ENCODE data around the gene NCCRP1. TPM values are rescaled to one million over a fixed set of nuclear protein-coding genes. Genes with fewer than 3 reads are reported as not detected.

The NCCRP1 gene
- total RNA-seq, 4 donors from 2014 or later = 0.13 to 13.7 (median 2.3) TPM

GRCh38 chr19:39192846-39193245 is 3.9 kb upstream of the NCCRP1 start:
- ATAC-seq = no peak
- no peak overlapping the region for H3K4me3 ChIP-seq
- WGBS, 2 donors (ENCODE audit: low coverage in 1 of 2) = 75 to 82% methylated on average over 1 to 2 of the region's 2 CpGs
- H3K4me1 ChIP-seq = peaks cover 0 to 7% (median 5%) of the 10 kb centered on the region in 3 donors
- no peak for TF ChIP-seq CTCF (IDR thresholded peaks at IDR 0.05)
- no peak for TF ChIP-seq POLR2AphosphoS5 (IDR thresholded peaks at IDR 0.05)
- TF ChIP-seq POLR2A (IDR thresholded peaks at IDR 0.05) = no peak
- no peak for TF ChIP-seq EP300 (IDR thresholded peaks at IDR 0.05)
- H3K36me3 ChIP-seq = no peaks in the 10 kb centered on the region
- H3K9me3 ChIP-seq = no peaks in the 10 kb centered on the region
- peaks cover 65% of the 10 kb centered on the region for H3K27me3 ChIP-seq
- H3K27ac ChIP-seq = no peak overlapping the region

GRCh38 chr19:39193803-39194202 is 3.0 kb upstream of the NCCRP1 start:
- Histone ChIP-seq H3K36me3 (no peaks in the 10 kb centered on the region), H3K27me3 (peaks cover 65% of the 10 kb centered on the region), H3K27ac (no peak overlapping the region), H3K9me3 (no peaks in the 10 kb centered on the region), H3K4me1 (peaks cover 0 to 7% (median 5%) of the 10 kb centered on the region in 3 donors), H3K4me3 (no peak overlapping the region)
- no peak for ATAC-seq
- TF ChIP-seq POLR2A (IDR thresholded peaks at IDR 0.05) (no peak), POLR2AphosphoS5 (IDR thresholded peaks at IDR 0.05) (no peak), EP300 (IDR thresholded peaks at IDR 0.05) (no peak), CTCF (IDR thresholded peaks at IDR 0.05) (no peak)
- 27 to 80% methylated on average over 1 to 2 of the region's 8 CpGs for WGBS, 2 donors (ENCODE audit: low coverage in 1 of 2)

GRCh38 chr19:39194832-39195542 is 1.8 kb upstream of the NCCRP1 start:
- H3K27me3 ChIP-seq = peaks cover 72% of the 10 kb centered on the region
- no peak for ATAC-seq
- TF ChIP-seq POLR2A (IDR thresholded peaks at IDR 0.05) (no peak), POLR2AphosphoS5 (IDR thresholded peaks at IDR 0.05) (no peak), EP300 (IDR thresholded peaks at IDR 0.05) (no peak), CTCF (IDR thresholded peaks at IDR 0.05) (no peak)
- peaks cover 0 to 10% (median 5%) of the 10 kb centered on the region in 3 donors for H3K4me1 ChIP-seq
- no peak overlapping the region for H3K4me3 ChIP-seq
- 64% methylated on average over 4 of the region's 9 CpGs; no CpG with 5 or more reads in 1 of the 2 donors for WGBS, 2 donors (ENCODE audit: low coverage in 1 of 2)
- no peak overlapping the region for H3K27ac ChIP-seq
- no peaks in the 10 kb centered on the region for H3K36me3 ChIP-seq
- H3K9me3 ChIP-seq = no peaks in the 10 kb centered on the region

DNA sequence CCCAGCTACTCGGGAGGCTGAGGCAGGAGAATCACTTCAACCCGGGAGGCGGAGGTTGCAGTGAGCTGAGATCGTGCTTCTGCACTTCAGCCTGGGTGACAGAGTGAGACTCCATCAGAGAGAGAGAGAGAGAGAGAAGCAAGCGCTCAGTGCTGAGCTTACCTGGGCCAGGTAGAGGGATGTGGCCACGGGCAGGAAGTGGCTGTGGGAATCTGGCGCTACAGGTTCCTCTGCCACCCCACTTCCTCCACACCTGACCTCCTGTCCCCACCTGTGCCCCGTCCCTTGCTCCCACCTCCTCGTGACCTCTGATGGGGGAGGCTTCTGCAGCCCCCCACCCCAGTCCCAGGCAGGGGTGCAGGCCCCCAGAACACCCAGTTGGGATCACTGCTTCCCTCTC is 1.0 kb upstream of the NCCRP1 start:
- H3K4me1 ChIP-seq = peaks cover 0 to 10% (median 5%) of the 10 kb centered on the region in 3 donors
- no peaks in the 10 kb centered on the region for H3K36me3 ChIP-seq
- H3K4me3 ChIP-seq = no peak overlapping the region
- TF ChIP-seq CTCF (IDR thresholded peaks at IDR 0.05) = no peak
- TF ChIP-seq EP300 (IDR thresholded peaks at IDR 0.05) = no peak
- no peak for TF ChIP-seq POLR2A (IDR thresholded peaks at IDR 0.05)
- TF ChIP-seq POLR2AphosphoS5 (IDR thresholded peaks at IDR 0.05) = no peak
- peaks cover 80% of the 10 kb centered on the region for H3K27me3 ChIP-seq
- no peaks in the 10 kb centered on the region for H3K9me3 ChIP-seq
- ATAC-seq = no peak
- 44 to 52% methylated on average over 6 to 8 of the region's 9 CpGs for WGBS, 2 donors (ENCODE audit: low coverage in 1 of 2)
- no peak overlapping the region for H3K27ac ChIP-seq

DNA sequence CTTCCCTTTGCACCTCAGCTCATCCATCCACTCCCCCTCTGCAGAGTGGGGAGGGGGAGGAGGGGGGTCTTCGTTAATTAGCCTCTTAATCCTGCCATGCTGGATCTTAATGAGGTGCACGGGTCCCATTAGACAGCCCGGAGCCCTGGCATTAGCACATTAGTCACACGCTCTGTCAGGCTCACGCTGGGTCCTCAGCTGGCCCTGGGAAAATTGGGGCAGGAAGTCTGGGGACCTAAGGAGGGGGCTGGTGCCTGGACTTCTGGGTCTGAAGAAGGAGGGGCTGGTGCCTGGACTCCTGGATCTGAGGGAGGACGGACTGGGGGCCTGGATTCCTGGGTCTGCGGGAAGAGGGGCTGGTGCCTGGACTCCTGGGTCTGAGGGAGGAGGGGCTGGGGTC is 444 bp upstream of the NCCRP1 start:
- Histone ChIP-seq H3K4me1 (peaks cover 0 to 10% (median 5%) of the 10 kb centered on the region in 3 donors), H3K4me3 (no peak overlapping the region), H3K27me3 (peaks cover 86% of the 10 kb centered on the region), H3K27ac (no peak overlapping the region), H3K9me3 (no peaks in the 10 kb centered on the region), H3K36me3 (no peaks in the 10 kb centered on the region)
- WGBS, 2 donors (ENCODE audit: low coverage in 1 of 2) = 0% methylated on average over 1 of the region's 7 CpGs; no CpG with 5 or more reads in 1 of the 2 donors
- ATAC-seq = no peak
- TF ChIP-seq POLR2AphosphoS5 (IDR thresholded peaks at IDR 0.05) (no peak), EP300 (IDR thresholded peaks at IDR 0.05) (no peak), CTCF (IDR thresholded peaks at IDR 0.05) (no peak), POLR2A (IDR thresholded peaks at IDR 0.05) (no peak)

Measured in gastroesophageal sphincter (tissue), 4 donors.